Progenitor cell of endocrine pancreas (in vitro differentiated cells): Measurements from ENCODE around the gene GRAP2. TPM values are rescaled to one million over a fixed set of nuclear protein-coding genes. Genes with fewer than 3 reads are reported as not detected.

Source experiments
- DNase-seq: peaks from one replicate; pipeline ENCODE4 v3.0.0; 2021; ENCODE audit warnings: low spot score; ENCODE audit not compliant: unreplicated experiment
- H3K27ac Mint-ChIP-seq: 2 replicates; pipeline ENCODE4 v1.8.0; 2021; ENCODE audit warnings: mild to moderate bottlenecking, moderate library complexity, mixed read lengths
- H3K27me3 Mint-ChIP-seq: 2 replicates; pipeline ENCODE4 v1.8.0; 2021; ENCODE audit warnings: mixed read lengths
- H3K36me3 Mint-ChIP-seq: 2 replicates; pipeline ENCODE4 v1.8.0; 2022; ENCODE audit warnings: mixed read lengths; ENCODE audit not compliant: insufficient read depth
- H3K4me1 Mint-ChIP-seq: 2 replicates; pipeline ENCODE4 v1.8.0; 2021; ENCODE audit warnings: low read depth, mixed read lengths
- H3K4me3 Mint-ChIP-seq: 2 replicates; pipeline ENCODE4 v1.8.0; 2021; ENCODE audit warnings: low read depth, mild to moderate bottlenecking, moderate library complexity, mixed read lengths
- H3K9me3 Mint-ChIP-seq: 2 replicates; pipeline ENCODE4 v1.8.0; 2021; ENCODE audit warnings: low read depth, mixed read lengths
- total RNA-seq: library from RNA; stranded (reverse); gene quantifications from 2 replicates; pipeline ENCODE4 v1.2.1, GENCODE V29; 2021
- TF ChIP-seq, protein P1 (sequence below): fragments of 200-600 bp; sonication (generic); IDR thresholded peaks from one replicate; pipeline ENCODE4 v1.5.0; 2021; ENCODE audit warnings: antibody characterized with exemption, mild to moderate bottlenecking; ENCODE audit not compliant: unreplicated experiment

Gene GRAP2
- total RNA-seq, 1 donor from 2014 or later: 0.60 TPM

DNA sequence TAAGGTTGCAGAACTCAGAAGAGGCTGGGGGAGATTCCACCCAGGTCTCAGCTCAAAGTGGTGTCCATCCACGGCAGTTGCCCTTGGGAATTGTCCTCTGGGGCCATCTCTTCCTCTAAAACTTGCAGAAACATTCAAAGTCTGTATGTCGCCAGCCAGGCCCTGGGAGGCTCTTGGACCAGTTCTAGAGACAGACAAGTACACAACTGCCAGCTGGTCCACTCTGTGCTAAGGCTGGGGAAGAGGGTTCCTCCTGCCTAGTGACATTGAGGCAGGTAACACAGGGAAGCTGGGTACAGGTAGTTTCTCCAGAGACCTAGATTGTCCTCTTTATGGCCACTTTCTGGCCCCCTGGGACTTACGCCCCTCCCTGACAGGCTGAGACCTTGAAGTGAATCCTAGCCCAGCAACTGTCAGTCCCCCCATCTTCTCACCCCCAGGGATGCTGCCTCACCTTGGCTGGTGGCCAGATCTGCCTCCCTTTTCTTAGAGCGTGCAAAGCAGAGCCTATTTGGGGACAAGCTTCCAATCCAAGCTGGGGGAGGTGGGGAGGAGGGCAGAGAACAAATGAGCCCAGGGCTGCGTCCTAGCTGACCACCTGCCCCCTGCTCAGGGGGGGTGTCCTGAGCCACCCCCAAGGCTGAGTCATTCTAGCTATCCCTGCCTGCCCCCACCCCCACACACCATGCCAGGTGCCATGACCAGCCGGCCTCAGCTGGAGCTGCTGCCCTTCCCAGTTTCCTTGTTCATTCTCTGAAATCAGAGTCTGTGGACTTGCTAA is 102.2 kb downstream of the GRAP2 start:
- Mint-ChIP-seq H3K27me3 (peaks cover 3% of the 10 kb centered on the region), H3K4me1 (peaks cover 45% of the 10 kb centered on the region), H3K9me3 (no peaks in the 10 kb centered on the region), H3K4me3 (no peak overlapping the region), H3K27ac (no peak overlapping the region), H3K36me3 (peaks cover 5% of the 10 kb centered on the region)
- TF ChIP-seq, protein P1, sequence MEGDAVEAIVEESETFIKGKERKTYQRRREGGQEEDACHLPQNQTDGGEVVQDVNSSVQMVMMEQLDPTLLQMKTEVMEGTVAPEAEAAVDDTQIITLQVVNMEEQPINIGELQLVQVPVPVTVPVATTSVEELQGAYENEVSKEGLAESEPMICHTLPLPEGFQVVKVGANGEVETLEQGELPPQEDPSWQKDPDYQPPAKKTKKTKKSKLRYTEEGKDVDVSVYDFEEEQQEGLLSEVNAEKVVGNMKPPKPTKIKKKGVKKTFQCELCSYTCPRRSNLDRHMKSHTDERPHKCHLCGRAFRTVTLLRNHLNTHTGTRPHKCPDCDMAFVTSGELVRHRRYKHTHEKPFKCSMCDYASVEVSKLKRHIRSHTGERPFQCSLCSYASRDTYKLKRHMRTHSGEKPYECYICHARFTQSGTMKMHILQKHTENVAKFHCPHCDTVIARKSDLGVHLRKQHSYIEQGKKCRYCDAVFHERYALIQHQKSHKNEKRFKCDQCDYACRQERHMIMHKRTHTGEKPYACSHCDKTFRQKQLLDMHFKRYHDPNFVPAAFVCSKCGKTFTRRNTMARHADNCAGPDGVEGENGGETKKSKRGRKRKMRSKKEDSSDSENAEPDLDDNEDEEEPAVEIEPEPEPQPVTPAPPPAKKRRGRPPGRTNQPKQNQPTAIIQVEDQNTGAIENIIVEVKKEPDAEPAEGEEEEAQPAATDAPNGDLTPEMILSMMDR: no peak
- no peak for DNase-seq

DNA sequence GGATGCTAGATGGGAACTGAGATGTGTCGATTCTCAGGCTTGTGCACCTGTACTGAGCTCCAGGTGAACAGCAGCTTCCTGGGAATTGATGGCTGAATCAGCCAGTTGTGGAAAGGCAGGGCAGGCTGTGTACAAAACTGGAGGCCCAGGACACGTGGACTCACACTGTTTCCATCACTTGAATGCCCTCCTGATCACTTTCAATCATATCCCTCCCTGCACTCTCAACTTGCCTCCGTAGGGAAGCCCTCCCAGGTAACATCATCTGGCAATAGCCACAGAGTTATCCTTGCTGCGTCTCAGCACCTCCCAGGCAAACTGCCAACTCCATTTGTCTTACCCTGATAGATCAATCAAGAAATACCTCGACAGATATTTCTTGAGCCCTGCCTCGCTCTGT is 104.0 kb downstream of the GRAP2 start:
- peaks cover 39% of the 10 kb centered on the region for H3K4me1 Mint-ChIP-seq
- H3K4me3 Mint-ChIP-seq: no peak overlapping the region
- no peaks in the 10 kb centered on the region for H3K9me3 Mint-ChIP-seq
- TF ChIP-seq, protein P1: no peak
- peaks cover 5% of the 10 kb centered on the region for H3K36me3 Mint-ChIP-seq
- no peak for DNase-seq
- peaks cover 3% of the 10 kb centered on the region for H3K27me3 Mint-ChIP-seq
- H3K27ac Mint-ChIP-seq: peak overlapping the region; percentile 24

DNA sequence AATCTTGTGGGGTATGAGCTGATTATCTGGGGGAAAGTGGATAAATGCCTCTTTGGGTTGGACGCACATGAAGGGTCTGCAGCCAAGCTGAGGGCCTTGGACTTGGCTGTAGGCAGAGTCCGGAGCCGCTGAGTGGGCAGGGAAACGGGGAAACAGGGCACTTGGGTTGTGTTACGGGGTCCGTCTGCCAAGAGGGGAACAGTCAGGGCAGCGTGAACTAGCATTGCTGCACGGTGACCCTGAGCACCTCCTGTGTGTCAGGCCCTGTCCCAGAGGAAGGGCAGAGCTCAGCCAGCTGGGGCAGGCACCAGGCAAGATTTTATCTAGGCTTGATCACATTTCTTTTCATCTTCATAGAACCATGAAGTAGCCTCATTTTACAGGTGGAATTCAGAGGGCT is 105.8 kb downstream of the GRAP2 start:
- Mint-ChIP-seq H3K36me3 (peaks cover 5% of the 10 kb centered on the region), H3K4me1 (peaks cover 43% of the 10 kb centered on the region), H3K4me3 (no peak overlapping the region), H3K27ac (no peak overlapping the region), H3K27me3 (peaks cover 3% of the 10 kb centered on the region), H3K9me3 (no peaks in the 10 kb centered on the region)
- TF ChIP-seq, protein P1: no peak
- DNase-seq: no peak

DNA sequence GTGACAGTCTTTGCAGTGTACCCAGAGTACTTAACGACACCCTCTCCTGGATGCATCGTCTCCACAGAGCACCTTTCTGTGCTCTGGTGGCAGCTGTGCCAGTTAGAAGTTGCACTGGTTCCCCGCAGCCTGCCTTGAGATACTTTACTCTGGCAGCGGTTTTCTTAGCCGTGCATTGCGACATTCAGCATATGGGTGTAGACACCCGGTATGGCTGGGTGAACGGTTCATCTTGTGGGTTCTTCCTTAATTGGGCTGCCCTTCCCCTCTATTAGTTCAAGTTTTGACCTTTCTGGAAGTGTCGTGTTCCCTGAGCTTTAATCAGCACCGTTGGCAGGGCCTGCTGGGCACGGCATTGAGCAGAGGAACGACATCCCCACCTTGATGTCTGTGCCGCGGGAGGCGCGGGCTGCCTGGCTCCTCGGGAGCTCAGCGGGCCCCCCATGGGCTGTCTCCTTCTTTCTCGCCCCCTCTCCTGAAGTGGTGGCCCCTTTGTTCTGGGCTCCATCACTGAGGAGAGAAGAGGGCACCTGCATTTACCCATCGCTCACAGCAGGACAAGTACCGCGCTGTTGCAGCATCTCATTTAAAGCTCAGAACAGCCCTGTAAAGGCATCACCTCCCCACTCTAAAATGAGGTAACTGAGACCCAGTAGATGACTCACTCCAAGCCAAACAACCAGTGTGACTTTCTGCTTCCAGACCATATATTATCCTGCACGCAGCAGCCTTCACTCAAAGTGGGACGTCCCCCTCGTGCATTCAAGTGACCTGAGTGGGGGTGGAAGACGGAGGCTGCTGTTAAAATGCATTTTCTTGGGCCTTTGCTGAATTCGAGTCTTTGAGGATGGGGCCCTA is 107.2 kb downstream of the GRAP2 start:
- no peak overlapping the region for H3K4me3 Mint-ChIP-seq
- peaks cover 3% of the 10 kb centered on the region for H3K27me3 Mint-ChIP-seq
- H3K9me3 Mint-ChIP-seq: peaks cover under 1% of the 10 kb centered on the region
- TF ChIP-seq, protein P1: no peak
- peaks cover 32% of the 10 kb centered on the region for H3K4me1 Mint-ChIP-seq
- DNase-seq: no peak
- H3K36me3 Mint-ChIP-seq: peaks cover 7% of the 10 kb centered on the region
- H3K27ac Mint-ChIP-seq: peak overlapping the region; percentile 65

DNA sequence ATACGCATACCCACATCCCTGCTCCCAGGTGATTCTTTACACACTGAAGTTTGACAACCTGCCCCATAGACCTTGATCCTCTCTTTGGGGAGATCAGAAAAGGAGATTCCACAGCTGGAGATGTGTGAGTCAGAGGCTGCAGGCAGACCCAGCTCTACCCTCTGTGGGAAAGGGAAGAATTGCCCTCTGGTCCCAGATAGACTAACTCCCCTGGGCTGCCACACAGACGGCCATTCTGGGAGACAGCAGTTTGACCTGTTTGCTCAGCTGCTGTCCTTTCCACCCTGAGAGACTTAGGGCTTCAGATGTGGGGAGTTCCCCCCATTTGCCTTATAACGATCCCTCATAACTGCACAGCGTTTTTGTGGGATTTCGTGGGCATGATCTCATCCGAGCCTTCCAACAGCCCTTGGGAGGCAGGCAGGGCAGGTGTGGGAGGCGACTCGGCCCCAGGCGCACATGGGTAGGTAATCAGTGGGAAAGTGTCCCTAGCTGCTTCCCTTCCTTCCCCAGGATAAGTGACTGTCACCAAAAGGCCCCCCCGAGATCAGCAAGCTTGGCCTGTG is 107.9 kb downstream of the GRAP2 start:
- H3K4me3 Mint-ChIP-seq: no peak overlapping the region
- peaks cover 5% of the 10 kb centered on the region for H3K9me3 Mint-ChIP-seq
- peaks cover 10% of the 10 kb centered on the region for H3K36me3 Mint-ChIP-seq
- no peak overlapping the region for H3K27ac Mint-ChIP-seq
- peaks cover 32% of the 10 kb centered on the region for H3K4me1 Mint-ChIP-seq
- no peak for DNase-seq
- H3K27me3 Mint-ChIP-seq: peaks cover 3% of the 10 kb centered on the region
- TF ChIP-seq, protein P1: no peak
